Measurements from ENCODE around the gene LSP1.
"Not testable (repeated sequence)": the region's sequence is repeated elsewhere in the genome, so short reads cannot be mapped to it uniquely, and the experiment has no call there.

LSP1 gene

DNA sequence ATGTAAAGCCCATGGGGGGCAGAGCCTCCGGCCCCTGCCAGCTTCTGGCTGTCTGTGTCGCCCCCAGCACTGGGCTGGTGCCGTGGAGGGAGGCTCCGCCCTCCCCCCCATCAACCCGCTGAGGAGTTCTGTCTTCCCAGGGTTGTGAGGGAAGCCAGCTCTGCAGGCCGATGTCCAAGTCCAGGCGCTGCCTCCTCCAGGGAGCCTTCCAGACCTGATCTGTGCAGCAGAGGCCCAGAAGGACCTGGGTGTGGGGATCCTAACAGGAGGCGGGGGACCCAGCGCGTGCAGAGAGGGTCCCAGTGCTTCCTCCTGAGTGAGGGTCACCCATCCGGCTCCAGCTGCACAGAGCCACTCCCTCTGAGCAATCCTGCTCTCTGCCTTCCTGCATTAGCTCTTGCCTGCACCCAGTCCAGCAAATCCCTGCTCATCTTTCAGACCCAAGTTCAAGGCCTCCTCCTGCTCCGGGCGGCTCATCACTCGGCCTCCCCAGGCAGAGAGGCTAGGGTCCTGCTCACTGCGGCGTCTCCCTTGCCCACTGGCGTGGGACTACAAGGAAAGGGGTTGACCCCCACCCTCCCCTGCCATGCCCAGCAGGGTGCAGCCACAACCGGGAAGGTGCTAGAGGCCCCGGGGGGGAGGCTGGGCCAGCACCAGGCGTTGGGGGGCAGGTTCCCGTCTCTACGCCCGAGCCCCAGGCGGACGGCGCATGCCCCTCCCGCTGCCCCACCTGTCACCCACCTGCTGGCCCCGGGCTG, 22.4 kb downstream of the LSP1 start:
- DNase-seq (ENCODE audit: low read depth in 2 of 2, low spot score in 1 of 2), result no peak

DNA sequence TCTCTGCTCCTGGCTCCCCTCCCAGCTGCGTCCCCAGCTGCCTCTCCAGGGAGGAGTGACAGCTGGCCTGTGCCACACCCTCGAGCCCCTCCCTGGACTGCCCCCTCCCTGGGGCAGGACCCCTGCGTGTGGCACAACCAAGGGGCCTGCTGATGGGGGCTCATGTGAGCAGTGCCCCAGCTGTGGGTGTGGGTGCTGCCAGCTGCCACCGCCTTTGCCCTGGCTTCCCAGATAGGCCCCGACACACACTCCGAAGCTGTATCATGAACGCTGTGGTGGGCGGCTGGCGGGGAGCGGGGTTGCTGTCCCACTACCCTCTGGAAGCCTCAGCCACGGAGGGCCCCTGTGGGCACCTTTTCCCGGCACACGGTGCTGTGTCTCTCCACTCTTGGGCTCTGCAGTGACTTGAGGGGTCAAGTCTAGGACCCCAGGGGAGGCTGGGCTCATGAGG, 23.0 kb downstream of the LSP1 start:
- DNase-seq (ENCODE audit: low read depth in 2 of 2, low spot score in 1 of 2), result not testable (repeated sequence)

DNA sequence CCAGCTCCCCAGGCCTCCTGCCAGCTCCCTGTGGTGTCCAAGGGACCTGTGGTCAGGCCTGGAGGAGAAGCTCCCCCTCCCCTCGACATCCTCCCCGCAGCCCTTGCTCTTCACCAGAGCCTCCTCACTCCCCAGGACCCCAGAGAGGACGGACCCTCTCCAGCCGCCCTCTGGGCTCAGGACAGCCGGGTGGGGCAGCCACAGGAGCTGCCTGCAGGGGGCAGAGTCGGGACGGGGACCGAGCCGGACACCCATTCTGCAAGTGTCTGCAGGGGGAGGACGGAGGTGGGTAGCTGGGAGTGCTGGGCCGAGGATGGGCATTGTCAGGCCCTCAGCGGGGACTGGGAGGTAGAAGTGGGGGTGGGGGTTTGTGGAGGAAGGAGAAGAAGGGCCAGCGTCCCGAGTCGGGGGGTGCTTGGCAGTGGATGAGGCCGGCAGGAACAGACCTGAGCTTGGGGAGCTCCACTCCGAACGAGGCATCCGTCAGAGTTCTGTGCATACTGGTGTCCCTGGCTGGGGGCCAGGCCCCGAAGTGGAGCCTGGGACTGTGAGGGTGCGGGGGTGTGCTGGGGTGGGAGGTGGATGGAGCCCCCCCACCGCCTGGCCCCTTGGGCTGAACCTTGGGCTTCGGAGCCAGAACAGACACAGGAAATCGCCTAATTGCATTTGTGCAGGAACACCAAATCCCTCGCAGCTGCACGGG, 23.6 kb downstream of the LSP1 start:
- no peak for DNase-seq (ENCODE audit: low read depth in 2 of 2, low spot score in 1 of 2)

- no peak for DNase-seq (ENCODE audit: low read depth in 2 of 2, low spot score in 1 of 2)
Measured at GRCh38 chr11:1877211-1878136, 24.6 kb downstream of the LSP1 start.

DNA sequence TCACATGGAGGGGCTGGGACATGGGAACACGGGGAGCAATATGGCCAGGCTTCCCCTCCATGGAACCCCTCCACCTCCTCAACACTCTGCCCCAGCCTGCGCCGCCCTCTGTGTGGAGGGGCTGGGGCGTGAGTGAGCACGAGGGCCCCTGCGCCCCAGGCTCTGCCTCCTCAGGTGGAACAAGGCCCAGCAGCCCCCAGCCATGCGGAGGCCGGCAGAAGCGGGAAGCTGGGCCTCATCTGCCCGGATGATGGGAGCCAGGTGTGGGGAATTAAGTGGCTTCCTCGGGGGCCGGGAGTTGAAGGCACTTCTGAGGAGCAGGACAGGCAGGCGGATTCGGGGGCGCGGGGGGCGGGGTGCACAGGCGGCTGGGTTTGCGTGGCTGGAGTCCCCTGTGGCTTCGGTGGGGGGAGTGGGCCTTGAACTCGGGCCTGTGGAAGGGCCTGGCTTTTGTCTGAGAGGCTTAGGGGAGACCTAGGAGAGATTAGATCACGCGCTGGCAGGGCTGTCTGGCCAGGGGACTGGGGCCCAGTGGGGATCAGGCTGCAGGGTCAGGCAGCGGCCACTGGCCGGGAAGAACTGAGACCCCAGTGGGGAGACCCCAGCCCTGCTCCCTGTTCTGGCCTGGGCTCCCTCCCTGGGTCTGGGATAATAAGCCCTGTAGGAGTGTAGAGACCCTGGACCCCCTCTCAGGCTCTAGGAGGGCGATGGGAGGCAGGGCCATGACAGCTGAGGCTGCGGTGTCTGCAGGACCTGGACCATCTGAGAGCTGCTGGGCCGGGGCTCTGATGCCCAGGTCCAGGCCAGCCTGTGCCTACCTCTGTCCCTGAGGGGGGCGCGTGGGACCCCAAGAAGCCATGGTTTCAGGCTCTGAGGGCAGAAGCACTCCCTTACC, 25.5 kb downstream of the LSP1 start:
- DNase-seq (ENCODE audit: low read depth in 2 of 2, low spot score in 1 of 2), result no peak

GRCh38 chr11:1879342-1879940, 26.6 kb downstream of the LSP1 start:
- DNase-seq (ENCODE audit: low read depth in 2 of 2, low spot score in 1 of 2), result no peak

GRCh38 chr11:1879941-1880720, 27.2 kb downstream of the LSP1 start:
- DNase-seq (ENCODE audit: low read depth in 2 of 2, low spot score in 1 of 2), result no peak

DNA sequence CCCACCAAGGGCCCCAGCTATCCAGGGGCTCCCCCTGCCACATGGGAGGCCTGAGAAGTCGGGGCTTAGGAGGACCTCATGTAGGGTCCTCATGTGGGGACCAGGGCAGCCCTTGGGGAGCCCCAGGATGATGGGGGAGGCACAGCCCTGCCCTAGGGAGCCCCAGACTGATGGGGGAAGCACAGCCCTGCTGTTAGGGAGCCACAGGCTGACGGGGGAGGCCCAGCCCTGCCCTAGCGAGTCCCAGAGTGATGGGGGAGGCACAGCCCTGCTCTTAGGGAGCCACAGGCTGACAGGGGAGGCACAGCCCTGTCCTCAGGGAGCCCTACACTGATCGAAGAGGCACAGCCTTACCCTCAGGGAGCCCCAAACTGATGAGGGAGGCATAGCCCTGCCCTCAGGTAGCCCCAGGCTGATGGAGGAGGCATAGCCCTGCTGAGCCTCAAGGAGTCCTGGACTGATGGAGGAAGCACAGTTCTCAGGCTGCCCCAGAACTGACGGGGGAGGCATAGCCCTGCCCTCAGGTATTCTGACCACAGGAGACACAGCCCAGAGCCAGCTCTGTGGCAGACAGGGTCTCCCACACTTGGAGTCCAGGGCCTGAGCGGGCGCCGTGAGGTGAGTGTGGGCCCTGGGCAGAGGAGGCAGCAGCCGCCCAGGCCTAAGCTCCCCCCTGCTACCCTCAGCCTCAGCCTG, 28.0 kb downstream of the LSP1 start:
- DNase-seq (ENCODE audit: low read depth in 2 of 2, low spot score in 1 of 2), result no peak

- no peak for DNase-seq (ENCODE audit: low read depth in 2 of 2, low spot score in 1 of 2)
Measured at GRCh38 chr11:1881442-1882264, 28.8 kb downstream of the LSP1 start.

GRCh38 chr11:1882265-1883238, 29.7 kb downstream of the LSP1 start:
- DNase-seq (ENCODE audit: low read depth in 2 of 2, low spot score in 1 of 2), result peak; percentile 47 to 58

DNA sequence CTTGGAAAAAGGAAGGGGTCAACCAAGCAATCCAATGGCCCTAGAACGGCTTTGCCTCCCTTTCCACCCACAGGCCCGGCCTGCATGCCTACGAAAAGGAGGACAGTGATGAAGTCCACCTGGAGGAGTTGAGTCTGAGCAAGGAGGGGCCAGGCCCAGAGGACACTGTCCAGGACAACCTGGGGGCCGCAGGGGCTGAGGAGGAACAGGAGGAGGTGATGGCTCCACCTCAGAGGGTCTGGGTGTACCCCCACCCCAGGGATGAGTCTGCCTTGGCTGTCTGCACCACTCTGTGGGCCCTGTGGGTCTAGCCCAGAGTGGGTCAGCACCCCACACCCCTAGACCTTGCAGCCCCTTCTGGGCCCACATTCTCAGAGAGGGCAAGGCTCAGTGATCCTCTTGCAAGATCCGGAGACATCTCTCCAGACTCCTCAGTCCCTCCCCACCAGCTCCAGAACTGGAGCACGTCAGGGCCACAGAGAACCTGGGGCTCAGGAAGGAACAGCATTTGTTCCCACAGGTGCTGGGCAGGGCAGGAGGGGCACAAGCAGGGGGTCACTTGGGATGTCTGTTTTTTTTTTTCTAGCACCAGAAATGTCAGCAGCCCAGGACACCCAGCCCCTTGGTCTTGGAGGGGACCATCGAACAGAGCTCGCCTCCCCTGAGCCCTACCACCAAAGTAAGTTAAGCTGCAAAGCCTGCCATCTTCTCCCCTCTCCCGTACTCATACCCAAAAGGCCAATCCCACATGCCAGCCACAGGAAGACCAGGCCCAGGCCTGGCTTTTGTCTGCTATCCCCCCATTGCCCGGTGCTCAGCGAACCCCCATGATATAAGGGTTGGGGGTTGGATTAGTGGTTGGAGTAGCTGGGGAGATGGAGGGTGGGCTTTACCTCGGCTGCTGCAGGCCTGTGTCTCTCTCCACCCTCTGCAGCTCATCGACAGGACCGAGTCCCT, 30.7 kb downstream of the LSP1 start:
- no peak for DNase-seq (ENCODE audit: low read depth in 2 of 2, low spot score in 1 of 2)

- no peak for DNase-seq (ENCODE audit: low read depth in 2 of 2, low spot score in 1 of 2)
Measured at GRCh38 chr11:1884303-1884700, 31.4 kb downstream of the LSP1 start.

DNA sequence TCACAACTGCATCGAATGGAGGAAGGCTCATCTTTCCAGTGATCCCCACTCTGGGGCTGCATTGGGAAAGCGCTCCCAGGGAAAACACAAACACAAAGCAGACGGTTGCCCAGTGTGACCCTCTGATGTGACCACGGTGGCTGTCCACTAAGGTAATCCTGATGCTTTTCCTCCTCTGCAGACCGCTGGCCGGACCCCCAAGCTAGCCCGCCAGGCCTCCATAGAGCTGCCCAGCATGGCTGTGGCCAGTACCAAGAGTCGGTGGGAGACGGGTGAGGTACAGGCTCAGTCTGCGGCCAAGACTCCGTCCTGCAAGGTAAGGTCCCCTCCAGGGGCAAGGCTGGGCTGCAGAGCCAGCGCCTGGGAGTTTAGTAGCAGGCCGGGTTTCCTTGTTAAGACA, 33.7 kb downstream of the LSP1 start:
- not testable (repeated sequence) for DNase-seq (ENCODE audit: low read depth in 2 of 2, low spot score in 1 of 2)

DNA sequence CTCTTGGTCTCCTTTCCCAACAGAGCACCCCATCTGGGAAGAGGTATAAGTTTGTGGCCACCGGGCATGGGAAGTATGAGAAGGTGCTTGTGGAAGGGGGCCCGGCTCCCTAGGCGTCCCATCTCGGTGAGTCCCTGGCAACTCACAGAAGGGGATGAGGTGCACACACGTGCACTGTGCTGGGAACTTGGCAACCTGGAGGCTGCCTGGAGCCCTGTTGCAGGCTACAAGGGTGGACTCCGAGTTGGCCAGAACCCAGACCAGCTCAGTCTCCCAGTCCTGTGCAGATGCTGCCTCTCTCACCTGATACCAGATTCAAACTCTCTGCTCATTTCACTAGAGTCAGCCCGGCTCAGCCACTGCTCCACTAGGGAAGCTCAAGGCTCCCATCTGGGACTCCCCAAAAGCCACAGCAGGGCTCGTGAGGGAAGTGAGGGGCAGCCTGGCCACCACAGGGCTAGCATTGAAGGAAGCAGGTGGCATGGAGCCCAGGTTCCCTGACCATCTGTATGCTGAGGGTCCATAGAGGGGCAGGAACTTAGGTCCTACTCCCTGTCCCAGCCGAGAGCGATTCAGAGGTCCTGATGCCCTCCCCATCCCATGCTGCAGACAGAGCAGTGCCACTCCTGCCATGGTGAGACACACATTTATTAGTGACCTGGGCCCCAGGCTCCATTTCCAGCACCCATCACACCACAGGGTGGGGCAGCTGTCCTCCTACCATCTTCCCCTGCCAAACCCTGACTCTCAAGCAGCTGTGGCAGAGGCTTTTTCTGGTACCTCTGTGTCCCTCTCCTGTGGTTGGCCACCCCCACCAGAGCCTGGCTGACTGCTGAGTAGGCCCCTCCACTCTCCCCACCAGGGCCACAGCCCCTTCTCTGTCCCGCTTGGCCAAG, 34.8 kb downstream of the LSP1 start:
- DNase-seq (ENCODE audit: low read depth in 2 of 2, low spot score in 1 of 2), result no peak

DNA sequence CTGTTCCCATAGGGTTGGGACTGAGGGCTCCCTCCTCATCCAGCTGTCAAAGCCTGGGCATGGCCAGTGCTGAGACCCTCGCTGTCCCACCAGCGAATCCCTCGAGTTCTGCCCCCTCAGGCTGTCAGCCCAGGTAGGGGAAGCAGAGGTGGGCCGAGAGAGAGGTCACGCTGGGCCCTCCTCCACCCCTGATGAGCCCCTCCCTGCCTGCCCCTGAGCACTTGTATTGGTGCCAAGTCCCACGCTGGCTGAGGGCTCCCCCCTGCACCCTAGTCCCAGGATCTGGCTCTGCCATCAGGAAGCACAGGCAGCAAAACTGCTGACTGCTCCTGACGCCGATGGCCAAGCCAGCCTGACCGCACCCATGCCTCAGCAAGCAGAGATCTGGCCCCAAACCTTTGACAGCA, 35.5 kb downstream of the LSP1 start:
- DNase-seq (ENCODE audit: low read depth in 2 of 2, low spot score in 1 of 2), result no peak
